Measurements from ENCODE around the gene COL16A1.

The COL16A1 gene

DNA sequence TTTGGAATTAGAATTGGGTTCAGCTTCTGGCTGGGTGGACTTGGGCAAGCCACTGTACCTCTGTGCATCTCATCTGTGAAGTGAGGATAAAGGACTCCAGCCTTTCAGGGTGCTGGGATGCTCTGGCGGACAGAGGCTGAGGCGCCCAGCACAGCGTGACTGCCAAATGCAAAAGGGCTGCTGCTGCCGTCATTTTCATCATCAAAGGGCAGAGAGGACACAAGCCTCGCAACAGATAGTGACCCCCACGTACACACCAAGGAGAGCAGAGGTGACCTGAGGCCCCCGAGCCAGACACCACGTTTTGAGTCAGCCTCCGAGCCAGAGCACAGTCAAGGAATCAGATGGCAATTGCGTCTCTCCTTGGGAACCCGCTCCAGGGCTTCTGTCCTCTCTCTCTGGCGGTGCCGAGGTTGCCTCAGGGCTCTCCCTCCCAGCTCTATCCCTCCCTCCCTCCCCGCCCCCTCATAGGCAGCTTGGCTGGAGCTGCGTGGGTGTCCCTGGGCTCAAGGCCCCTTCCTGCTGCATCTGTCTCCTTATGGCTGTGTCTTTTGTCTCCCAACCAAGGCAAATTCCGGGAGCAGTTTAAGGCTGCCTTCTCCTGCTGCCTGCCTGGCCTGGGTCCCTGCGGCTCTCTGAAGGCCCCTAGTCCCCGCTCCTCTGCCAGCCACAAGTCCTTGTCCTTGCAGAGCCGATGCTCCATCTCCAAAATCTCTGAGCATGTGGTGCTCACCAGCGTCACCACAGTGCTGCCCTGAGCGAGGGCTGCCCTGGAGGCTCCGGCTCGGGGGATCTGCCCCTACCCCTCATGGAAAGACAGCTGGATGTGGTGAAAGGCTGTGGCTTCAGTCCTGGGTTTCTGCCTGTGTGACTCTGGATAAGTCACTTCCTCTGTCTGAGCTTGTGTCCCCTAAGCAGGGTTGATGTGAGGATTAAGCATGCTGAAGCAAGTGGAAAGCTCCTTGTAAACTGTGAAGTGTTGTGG, 77.3 kb downstream of the COL16A1 start:
- no peak overlapping the region for H3K4me3 ChIP-seq
- no peak for DNase-seq (ENCODE audit: low spot score)
- TF ChIP-seq, protein P1, sequence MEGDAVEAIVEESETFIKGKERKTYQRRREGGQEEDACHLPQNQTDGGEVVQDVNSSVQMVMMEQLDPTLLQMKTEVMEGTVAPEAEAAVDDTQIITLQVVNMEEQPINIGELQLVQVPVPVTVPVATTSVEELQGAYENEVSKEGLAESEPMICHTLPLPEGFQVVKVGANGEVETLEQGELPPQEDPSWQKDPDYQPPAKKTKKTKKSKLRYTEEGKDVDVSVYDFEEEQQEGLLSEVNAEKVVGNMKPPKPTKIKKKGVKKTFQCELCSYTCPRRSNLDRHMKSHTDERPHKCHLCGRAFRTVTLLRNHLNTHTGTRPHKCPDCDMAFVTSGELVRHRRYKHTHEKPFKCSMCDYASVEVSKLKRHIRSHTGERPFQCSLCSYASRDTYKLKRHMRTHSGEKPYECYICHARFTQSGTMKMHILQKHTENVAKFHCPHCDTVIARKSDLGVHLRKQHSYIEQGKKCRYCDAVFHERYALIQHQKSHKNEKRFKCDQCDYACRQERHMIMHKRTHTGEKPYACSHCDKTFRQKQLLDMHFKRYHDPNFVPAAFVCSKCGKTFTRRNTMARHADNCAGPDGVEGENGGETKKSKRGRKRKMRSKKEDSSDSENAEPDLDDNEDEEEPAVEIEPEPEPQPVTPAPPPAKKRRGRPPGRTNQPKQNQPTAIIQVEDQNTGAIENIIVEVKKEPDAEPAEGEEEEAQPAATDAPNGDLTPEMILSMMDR (IDR thresholded peaks at IDR 0.05), result no peak
- H3K27ac ChIP-seq, result peak overlapping the region; percentile 74 to 96

DNA sequence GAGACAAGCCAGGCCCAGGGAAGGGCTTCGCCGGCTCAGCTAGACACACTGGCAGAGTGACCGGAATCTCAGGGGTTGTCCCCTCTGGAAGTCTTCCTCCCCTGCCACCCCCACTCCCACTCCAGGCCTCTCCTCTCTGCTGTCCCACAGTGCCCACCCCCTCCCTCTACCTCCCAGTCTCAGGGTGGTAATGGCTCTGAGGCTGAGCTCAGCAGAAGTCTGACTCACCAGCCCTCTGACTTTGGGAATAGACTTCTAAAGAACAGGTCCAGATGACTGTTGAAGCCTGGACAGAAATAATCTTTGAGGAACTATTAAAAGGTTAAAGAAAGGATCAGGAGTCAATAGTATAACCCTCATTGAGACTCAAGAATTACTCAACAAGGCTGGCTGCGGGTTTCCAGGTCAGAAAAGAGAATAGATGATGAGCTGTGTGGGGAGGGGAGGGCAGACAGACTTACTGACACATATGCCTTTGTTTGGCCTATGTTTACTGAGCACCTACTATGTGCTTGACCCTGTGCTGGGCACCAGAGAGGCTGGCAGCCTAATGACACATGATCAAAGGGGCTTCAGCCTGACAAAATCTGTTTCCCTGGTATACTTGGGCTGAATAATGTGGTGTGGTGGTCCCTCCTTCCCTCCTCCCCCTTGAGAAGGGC, 78.1 kb downstream of the COL16A1 start:
- TF ChIP-seq, protein P1 (IDR thresholded peaks at IDR 0.05), result no peak
- H3K27ac ChIP-seq, result peak overlapping the region; percentile 74 to 96
- H3K4me3 ChIP-seq, result no peak overlapping the region
- DNase-seq (ENCODE audit: low spot score), result no peak

DNA sequence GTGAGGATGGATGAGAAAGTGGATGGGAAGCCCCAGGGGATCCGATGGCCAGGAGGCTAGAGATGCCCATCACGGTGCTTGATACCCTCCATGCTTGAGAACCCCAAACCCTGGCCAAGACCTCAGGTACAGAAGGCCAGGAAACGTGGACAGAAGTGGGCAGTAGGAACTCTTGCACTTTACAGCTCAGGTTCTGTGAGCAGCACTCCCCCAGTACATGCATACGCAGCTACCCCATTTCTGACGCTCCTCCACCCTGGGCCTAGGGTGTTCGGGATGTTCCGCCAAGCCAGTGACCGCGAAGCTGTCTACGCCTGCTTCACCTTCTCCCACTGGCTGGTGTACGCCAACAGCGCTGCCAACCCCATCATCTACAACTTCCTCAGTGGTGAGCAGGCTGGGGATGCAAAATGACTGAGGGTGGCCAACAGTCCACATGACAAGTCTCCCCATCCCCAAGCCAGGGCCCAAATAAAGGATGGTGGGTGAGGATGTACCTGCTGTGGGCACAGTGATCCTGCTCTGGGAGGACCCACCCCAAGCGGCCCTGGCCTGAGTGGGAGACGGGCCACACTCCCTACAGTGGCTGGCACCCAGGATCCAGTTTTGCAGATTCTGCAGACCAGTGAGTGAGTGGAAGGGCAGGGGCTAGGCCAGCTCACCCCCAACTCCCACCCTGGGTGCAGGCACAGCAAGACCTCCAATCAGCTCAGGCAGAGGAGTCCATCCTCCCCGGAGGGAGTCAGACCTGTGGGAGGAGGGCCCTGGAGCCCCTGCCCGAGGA, 78.9 kb downstream of the COL16A1 start:
- Histone ChIP-seq H3K27ac (peak overlapping the region; percentile 74 to 96), H3K4me3 (no peak overlapping the region)
- peak; percentile 71 for DNase-seq (ENCODE audit: low spot score)
- TF ChIP-seq, protein P1 (IDR thresholded peaks at IDR 0.05), result no peak

DNA sequence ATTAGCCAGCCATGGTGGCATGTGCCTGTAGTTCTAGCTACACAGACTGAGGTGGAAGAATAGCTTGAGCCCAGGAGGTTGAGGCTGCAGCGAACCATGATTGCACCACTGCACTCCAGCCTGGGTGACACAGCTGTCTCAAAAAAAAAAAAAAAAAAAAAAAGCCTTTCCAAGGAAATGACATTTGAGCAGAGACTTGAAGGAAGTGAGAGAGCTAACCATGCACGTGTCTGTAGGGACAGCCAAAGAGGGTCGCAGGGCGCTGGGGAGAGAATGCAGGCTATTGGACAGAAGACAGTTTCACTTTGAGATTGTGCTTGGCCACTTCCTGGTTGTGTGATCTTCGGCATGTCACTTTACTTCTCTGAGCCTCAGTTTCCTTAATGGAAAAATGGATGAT, 79.5 kb downstream of the COL16A1 start:
- no peak overlapping the region for H3K4me3 ChIP-seq
- DNase-seq (ENCODE audit: low spot score), result peak; percentile 33
- TF ChIP-seq, protein P1 (IDR thresholded peaks at IDR 0.05), result no peak
- no peak overlapping the region for H3K27ac ChIP-seq

DNA sequence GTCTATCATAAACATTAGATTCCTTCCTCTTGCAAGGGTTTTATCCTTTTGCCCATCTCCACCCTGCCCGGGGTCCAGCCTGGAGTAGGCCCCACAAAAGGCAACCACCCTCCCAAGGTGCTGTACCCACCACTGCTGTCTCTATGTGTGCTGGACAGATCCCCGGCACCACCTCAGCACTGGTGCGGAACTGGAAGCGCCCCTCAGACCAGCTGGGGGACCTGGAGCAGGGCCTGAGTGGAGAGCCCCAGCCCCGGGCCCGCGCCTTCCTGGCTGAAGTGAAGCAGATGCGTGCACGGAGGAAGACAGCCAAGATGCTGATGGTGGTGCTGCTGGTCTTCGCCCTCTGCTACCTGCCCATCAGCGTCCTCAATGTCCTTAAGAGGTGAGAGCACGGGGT, 80.5 kb downstream of the COL16A1 start:
- DNase-seq (ENCODE audit: low spot score), result no peak

More for the DNA sequence above, 80.5 kb downstream of the COL16A1 start:
- Histone ChIP-seq H3K27ac (no peak overlapping the region), H3K4me3 (no peak overlapping the region)
- TF ChIP-seq, protein P1 (IDR thresholded peaks at IDR 0.05), result no peak
